Myocyte (in vitro differentiated cells): Measurements from ENCODE around the gene RDH5. TPM values are rescaled to one million over a fixed set of nuclear protein-coding genes. Genes with fewer than 3 reads are reported as not detected.

Experiments
- DNase-seq: peaks from one replicate; pipeline ENCODE4 v3.0.0-alpha.2; 2012; ENCODE audit warnings: low read depth
- total RNA-seq: library from RNA; depleted of rRNA; stranded (reverse); fragments of >200 nt; gene quantifications from 2 replicates; pipeline ENCODE4 v1.2.3, GENCODE V29; 2014

The RDH5 gene
- total RNA-seq, 1 donor from 2014 or later = 457 TPM

GRCh38 chr12:55712700-55713415 lies 7.3 kb upstream of the RDH5 start:
- no peak for DNase-seq

- no peak for DNase-seq
These were observed 6.5 kb upstream of the RDH5 start for GRCh38 chr12:55713721-55714120.

GRCh38 chr12:55715169-55715764 lies 4.9 kb upstream of the RDH5 start:
- no peak for DNase-seq

DNA sequence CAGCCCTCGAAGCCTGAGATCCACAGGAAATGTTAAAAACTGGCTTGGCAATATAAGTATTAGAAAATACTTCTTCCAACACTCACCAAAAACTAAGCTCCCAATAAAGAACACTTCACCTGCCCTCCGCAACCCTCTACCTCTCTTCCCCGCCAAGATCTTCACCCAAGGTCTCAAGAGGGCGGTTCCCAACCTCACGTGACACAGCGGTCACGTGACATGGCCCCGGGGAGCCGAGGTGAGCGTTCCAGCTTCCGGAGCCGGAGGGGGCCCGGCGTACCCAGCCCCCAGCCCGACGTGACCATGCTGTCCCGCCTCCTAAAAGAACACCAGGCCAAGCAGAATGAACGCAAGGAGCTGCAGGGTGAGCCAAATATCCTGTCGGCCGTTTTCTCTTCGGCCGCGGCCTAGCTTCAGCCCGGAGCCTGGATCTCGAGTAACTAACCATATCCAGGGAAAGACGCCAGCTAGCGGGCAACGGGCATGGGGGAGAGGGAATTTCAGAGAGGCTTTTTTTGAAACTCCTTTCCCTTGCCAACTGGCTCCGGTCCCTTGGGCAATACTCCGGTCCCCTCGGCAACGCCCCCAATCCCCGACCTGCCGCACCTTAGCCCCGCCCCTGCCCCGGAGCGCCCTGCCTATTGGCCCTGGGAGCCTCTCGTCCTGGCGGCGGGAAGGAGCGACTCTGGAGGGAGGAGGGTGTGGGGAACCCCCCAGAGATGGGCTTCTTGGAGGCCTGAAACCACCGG lies 4.2 kb upstream of the RDH5 start, which contains the start of gene BLOC1S1:
Gene BLOC1S1, plus strand, starts transcription at position 214 of the 749 bp plus-strand sequence. Its CDS starts 6 bp downstream, at position 220.
- peak; percentile 97 for DNase-seq

DNA sequence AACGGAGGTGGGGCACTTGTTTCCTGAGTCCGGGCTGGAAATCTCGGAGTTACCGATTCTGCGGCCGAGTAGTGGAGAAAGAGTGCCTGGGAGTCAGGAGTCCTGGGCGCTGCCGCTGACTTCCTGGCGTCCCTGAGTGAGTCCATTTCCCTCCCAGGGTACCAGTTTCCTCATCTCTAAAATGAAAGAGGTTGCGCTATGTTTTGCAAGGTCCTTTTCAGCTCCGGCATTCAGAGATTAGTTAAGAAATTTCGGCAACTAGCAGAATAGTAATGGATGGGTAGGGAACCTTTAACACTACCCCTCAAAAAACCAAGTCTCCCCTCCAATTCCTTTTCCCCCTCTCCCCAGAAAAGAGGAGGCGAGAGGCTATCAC lies 3.6 kb upstream of the RDH5 start:
- no peak for DNase-seq

GRCh38 chr12:55717011-55718007 lies 2.9 kb upstream of the RDH5 start:
- peak; percentile 100 for DNase-seq

GRCh38 chr12:55718015-55718414 lies 2.2 kb upstream of the RDH5 start:
- peak; percentile 94 for DNase-seq

DNA sequence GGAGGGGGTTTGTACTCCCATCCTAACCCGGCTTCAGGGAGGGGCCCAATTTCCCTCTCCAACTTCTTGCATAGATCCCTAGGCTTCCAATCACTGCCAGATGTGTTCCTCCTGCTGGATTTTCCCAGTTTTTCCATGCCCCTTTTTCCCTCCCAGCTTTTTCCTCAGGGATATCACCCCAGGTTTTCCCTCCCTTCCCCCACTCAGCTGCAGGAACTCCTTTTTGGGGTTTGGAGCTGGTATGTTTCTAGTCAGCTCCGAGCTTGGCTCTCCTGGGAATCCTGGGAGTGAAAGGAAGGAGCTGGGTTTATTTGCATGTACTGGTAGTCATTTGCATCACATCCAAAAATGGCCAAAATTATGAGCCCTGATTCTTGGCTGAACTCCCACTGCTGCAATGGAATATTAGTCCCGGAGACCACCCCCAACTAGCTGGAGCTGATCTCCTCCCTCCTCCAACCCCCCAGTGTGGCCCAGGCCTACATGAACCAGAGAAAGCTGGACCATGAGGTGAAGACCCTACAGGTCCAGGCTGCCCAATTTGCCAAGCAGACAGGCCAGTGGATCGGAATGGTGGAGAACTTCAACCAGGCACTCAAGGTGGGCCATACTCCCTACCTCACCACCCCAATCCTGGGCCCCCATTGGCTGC lies 1.4 kb upstream of the RDH5 start:
- DNase-seq = peak; percentile 85

DNA sequence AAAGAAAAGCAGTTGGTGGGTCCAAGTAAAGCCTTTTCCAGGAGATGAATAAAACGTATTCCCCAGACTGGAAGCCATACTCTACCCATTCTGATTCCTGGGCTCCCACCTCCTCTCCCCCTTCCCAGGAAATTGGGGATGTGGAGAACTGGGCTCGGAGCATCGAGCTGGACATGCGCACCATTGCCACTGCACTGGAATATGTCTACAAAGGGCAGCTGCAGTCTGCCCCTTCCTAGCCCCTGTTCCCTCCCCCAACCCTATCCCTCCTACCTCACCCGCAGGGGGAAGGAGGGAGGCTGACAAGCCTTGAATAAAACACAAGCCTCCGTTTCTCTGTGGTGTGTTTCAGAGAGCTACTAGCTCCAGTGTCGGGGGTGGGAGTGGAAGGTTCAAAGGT lies 822 bp upstream of the RDH5 start:
- DNase-seq = peak; percentile 67

- DNase-seq = peak; percentile 99
These were observed 776 bp downstream of the RDH5 start for GRCh38 chr12:55720894-55721444.

DNA sequence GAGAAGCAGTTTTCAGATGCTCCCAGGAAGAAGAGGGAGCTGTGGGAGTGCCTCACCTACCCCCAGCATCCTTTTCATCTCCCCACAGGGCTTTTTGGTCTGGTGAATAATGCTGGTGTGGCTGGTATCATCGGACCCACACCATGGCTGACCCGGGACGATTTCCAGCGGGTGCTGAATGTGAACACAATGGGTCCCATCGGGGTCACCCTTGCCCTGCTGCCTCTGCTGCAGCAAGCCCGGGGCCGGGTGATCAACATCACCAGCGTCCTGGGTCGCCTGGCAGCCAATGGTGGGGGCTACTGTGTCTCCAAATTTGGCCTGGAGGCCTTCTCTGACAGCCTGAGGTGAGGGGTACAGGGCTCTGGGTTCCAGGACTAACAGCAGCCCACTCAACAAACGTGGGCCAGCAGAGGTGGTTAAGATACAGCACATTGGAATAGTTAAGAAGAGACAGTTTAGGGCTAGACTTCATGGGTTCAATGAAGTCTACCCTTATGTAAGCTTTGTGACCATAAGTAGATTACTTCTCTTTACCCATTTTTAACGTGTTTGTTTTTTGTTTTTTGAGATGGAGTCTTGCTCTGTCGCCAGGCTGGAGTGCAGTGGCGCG lies 1.5 kb downstream of the RDH5 start:
- DNase-seq = peak; percentile 62

DNA sequence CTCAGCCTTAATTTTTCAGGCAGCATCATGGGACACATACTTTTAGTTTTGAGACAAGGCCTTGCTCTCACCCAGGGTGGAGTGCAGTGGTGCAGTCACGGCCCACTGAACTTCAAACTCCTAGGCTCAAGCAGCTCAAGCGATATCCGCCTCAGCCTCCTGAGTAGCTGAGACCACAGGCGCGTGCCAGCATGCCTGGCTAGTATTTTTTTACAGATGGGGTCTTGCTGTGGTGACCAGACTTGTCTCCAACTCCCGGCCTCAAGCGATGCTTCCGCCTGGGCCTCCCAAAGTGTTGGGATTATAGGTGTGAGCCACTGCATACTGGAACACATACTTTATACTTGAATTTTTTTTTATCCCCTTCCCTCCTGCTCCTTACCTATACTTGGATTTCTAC lies 2.8 kb downstream of the RDH5 start:
- peak; percentile 54 for DNase-seq

DNA sequence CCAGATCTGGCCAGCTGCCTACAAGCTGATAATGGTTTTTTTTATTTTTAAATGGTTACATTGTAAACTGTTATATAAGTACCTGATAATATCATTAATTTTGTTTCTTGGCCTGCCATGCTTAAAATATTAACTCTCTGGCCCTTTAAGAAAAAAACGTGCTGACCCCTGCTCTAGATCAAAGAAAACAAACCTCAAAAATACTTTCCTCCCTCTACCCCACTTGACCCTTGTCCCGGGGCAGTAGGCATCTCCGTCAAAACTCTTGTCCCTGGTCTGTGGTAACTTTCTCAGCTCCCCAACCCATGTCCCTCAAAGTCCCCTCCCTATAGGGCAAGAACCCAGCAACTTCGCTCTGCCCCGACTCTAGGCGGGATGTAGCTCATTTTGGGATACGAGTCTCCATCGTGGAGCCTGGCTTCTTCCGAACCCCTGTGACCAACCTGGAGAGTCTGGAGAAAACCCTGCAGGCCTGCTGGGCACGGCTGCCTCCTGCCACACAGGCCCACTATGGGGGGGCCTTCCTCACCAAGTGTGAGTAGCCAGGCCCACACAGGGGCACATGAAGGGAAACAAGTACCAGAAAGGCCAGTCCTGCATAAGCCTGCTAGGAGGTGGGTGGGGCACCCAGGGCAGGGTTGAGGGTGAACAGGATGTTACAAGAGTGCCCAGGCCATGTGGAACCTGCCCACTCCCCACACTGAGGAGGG lies 3.5 kb downstream of the RDH5 start:
- peak; percentile 68 for DNase-seq

GRCh38 chr12:55724226-55724939 lies 4.2 kb downstream of the RDH5 start:
- peak; percentile 85 for DNase-seq

GRCh38 chr12:55724940-55725309 lies 4.7 kb downstream of the RDH5 start:
- peak; percentile 66 for DNase-seq

DNA sequence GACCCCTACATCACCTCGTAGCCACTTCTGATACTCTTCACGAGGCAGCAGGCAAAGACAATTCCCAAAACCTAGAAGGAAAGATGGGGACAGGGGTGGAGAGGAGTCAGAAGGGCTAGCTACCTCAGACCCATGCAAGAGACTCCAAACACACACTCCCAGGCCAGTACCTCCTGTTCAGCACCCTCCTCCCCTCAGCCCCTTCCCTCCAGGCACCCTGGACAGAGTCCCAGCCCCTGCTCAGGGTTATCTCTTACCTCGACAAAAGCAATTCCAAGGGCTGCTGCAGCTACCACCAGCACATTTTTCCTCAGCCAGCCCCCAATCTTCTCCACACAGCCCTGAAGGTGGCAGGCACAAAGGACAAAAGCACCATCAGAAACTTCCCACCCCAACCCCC lies 5.4 kb downstream of the RDH5 start:
- peak; percentile 41 for DNase-seq

DNA sequence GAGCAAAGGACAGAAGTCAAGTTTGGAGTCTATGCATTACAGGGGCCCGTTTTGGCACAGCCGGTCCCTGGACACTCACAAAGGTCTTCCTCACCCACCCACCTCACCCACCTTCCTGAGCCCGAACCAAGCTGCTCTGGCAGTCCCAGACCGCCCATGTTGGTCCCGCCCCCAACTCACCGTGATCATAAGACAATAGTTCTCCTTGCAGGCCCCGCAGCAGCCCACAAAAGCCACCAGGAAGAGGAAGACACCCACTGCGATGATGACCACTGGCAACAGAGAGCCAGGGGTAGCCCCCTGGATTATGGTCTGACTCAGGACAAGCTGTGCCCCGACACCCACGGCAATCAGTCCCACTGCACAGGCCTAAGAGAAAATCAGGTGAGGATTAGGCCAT lies 6.8 kb downstream of the RDH5 start:
- DNase-seq = peak; percentile 53

DNA sequence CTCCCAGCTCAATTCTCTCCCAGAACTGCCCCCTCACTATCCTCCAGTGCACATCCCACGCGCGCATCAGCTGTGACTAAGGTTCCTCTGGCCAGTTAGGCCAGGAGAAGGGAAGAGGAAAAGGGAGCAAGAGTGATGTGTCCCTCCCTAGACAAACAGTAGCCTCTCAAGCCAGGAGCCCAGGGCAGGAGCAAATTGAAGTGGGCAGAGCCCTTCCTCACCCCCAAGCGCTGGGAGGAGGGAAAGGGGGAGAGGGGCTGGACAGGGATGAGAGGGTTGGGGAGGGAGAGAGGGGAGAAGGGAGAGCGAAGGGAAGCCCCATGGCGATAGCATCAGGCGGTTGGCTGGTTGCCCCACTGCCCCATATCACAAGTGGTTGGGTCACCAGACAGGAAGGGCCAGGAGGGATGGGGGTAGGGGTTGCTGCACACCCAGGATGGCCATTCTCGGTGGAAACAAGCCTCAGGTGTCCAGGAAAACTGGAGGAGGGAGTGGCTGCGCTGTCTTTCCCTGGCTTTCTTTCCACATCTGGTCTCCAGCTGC lies 7.5 kb downstream of the RDH5 start:
- peak; percentile 70 for DNase-seq
